ENCODE data around the gene CDC42EP3. TPM values are rescaled to one million over a fixed set of nuclear protein-coding genes. Genes with fewer than 3 reads are reported as not detected.

Gene CDC42EP3
- total RNA-seq, 1 experiment from 2014 or later, result 31.5 TPM

DNA sequence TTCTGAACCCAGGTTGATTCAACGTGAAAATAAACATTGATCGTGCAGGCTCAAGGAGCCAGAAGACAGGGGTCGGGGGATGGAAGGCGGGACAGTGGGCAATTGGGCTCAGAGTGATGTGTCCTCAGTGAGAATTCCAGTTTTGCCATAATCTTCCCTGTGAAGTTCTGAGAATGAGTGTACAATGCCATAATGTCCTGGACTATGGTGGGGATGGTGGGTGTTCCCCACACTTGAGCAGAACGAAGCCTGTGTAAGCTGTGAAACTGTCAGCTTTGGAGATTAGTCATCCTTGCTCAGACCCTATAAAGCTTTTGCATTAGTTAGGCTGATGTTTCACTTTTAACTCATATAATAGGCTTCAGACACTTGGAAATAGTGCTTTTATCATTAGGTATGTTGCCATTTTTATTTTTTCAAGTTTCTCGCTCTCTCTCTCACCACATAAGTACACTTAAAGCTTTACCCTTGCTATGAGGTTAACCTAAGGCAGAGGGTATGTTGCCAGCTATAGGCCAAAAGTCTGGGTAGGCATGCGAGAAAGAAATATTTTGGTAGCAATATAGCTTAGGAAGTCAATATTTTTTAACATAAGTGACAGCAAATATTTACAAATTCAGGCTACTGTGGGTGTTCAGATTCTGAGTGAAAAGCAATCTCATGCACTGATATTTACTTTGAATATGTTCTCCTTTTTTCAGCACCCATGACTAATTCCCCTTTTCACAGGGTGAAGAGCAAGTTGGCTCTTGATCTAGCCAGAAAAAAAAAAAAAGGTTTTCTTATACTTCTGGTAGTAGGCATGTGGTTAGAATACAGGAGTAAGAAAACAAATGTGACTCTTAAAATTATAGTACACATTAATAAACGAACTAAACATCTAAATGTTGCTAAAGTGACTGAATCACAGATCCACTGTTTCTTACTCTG lies 47.2 kb downstream of the CDC42EP3 start (continued):
- no peak for TF ChIP-seq AR (CRISPR knock-in tag; IDR thresholded peaks at IDR 0.05)
- no peak for TF ChIP-seq RORB (CRISPR knock-in tag; IDR thresholded peaks at IDR 0.05)
- no peak for TF ChIP-seq ZNF232 (CRISPR knock-in tag; IDR thresholded peaks at IDR 0.05)
- TF ChIP-seq USF1 (CRISPR knock-in tag; IDR thresholded peaks at IDR 0.05), result no peak
- no peak for TF ChIP-seq ZNF396 (CRISPR knock-in tag; IDR thresholded peaks at IDR 0.05; ENCODE audit: borderline replicate concordance)

- DNase-seq (ENCODE audit: low spot score) (no peak), ATAC-seq (no peak)
- TF ChIP-seq ESRRA (CRISPR knock-in tag; IDR thresholded peaks at IDR 0.05; ENCODE audit: borderline replicate concordance) (no peak), ZNF232 (CRISPR knock-in tag; IDR thresholded peaks at IDR 0.05) (no peak), TCF7 (CRISPR knock-in tag; IDR thresholded peaks at IDR 0.05; ENCODE audit: low read depth) (no peak), NR1H2 (CRISPR knock-in tag; IDR thresholded peaks at IDR 0.05) (no peak), ARID4B (CRISPR knock-in tag; IDR thresholded peaks at IDR 0.05; ENCODE audit: borderline replicate concordance) (no peak), EMX1 (CRISPR knock-in tag; IDR thresholded peaks at IDR 0.05) (no peak), ZNF423 (CRISPR knock-in tag; IDR thresholded peaks at IDR 0.05) (no peak), CDX4 (CRISPR knock-in tag; IDR thresholded peaks at IDR 0.05; ENCODE audit: borderline replicate concordance) (no peak), MXD4 (CRISPR knock-in tag; IDR thresholded peaks at IDR 0.05; ENCODE audit: borderline replicate concordance) (no peak), SOX15 (CRISPR knock-in tag; IDR thresholded peaks at IDR 0.05) (no peak), PRRX2 (CRISPR knock-in tag; IDR thresholded peaks at IDR 0.05) (no peak), FOXP1 (CRISPR knock-in tag; IDR thresholded peaks at IDR 0.05; ENCODE audit: borderline replicate concordance) (no peak), TEAD4 (CRISPR knock-in tag; IDR thresholded peaks at IDR 0.05) (no peak)
- TF ChIP-seq, protein P1, sequence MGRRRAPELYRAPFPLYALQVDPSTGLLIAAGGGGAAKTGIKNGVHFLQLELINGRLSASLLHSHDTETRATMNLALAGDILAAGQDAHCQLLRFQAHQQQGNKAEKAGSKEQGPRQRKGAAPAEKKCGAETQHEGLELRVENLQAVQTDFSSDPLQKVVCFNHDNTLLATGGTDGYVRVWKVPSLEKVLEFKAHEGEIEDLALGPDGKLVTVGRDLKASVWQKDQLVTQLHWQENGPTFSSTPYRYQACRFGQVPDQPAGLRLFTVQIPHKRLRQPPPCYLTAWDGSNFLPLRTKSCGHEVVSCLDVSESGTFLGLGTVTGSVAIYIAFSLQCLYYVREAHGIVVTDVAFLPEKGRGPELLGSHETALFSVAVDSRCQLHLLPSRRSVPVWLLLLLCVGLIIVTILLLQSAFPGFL (CRISPR knock-in tag; IDR thresholded peaks at IDR 0.05; ENCODE audit: borderline replicate concordance), result no peak
- TF ChIP-seq, protein P2, sequence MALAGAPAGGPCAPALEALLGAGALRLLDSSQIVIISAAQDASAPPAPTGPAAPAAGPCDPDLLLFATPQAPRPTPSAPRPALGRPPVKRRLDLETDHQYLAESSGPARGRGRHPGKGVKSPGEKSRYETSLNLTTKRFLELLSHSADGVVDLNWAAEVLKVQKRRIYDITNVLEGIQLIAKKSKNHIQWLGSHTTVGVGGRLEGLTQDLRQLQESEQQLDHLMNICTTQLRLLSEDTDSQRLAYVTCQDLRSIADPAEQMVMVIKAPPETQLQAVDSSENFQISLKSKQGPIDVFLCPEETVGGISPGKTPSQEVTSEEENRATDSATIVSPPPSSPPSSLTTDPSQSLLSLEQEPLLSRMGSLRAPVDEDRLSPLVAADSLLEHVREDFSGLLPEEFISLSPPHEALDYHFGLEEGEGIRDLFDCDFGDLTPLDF (CRISPR knock-in tag; IDR thresholded peaks at IDR 0.05), result no peak
- Mint-ChIP-seq H3K27ac (no peak overlapping the region), H3K4me3 (no peak overlapping the region), H3K27me3 (ENCODE audit: low read depth) (peaks cover 3% of the 10 kb centered on the region; the same call in 1 of the 2 replicates), H3K9me3 (no peaks in the 10 kb centered on the region), H3K4me1 (no peaks in the 10 kb centered on the region), H3K36me3 (no peaks in the 10 kb centered on the region)
- POLR2A ChIA-PET, result no interaction called here
- CTCF ChIA-PET, result no interaction called here
Observed at GRCh38 chr2:37623406-37623805, 48.0 kb downstream of the CDC42EP3 start.
